Measurements from ENCODE around the gene IL32. TPM values are rescaled to one million over a fixed set of nuclear protein-coding genes. Genes with fewer than 3 reads are reported as not detected.

The IL32 gene
- total and polyA plus RNA-seq, 9 of the 15 experiments (the other 6 are each of a cell fraction or from before 2014, with no cell fraction given): 0.21 to 2.2 (median 0.37) TPM; not detected in 3

DNA sequence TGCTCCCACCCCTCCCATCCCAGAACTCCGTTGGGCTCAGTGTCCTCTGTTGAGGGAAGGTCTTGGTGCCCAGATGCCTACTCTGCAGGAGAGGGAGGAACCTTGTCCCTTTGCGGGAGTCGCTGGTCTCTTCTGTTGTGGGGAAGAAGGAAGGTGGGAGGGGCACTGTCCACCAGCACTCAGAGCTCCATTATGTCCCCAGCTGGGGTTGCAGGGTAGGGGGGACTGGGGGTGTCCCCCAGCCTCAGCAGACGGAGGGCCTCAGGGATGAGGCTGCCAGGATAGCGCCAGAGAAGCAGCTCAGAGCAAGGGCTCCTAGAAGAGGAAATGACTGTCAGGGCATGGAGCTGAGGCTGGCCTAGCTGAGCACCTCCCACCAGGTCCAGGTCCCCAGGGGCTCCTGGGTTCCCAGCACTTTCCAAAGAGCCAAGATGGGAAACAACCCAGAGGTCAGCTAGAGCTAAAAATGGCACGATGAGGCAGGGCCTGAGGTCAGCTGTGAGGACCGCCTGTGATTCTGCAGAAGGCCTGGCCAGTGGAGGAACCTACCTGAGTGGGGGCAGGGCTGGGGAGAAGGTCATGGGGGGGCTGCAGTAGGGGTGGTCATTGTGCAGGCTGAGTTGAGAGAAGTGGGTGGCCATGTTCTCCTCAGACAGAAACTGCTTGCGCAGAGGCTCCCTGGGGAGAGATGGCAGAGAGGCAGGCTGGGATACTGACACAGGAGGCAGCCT lies 42.6 kb upstream of the IL32 start (continued):
- TF ChIP-seq STAT5B (CRISPR knock-in tag; IDR thresholded peaks at IDR 0.05) (no peak), FOXA3 (CRISPR knock-in tag; conservative IDR thresholded peaks at IDR 0.05 in 1 of 2, IDR thresholded peaks at IDR 0.05 in 1 of 2) (no peak), ZNF766 (CRISPR knock-in tag; conservative IDR thresholded peaks at IDR 0.05) (no peak), YY1 (IDR thresholded peaks at IDR 0.05; ENCODE audit: borderline replicate concordance in 1 of 3, control insufficient read depth in 1 of 3, extremely low read depth in 1 of 3, insufficient read depth in 3 of 3, insufficient read length in 1 of 3, insufficient replicate concordance in 2 of 3, low read depth in 1 of 3, low read length in 2 of 3) (peak in 1 of 3 experiments; percentile 7), CHD4 (IDR thresholded peaks at IDR 0.05; ENCODE audit: insufficient read depth, insufficient replicate concordance, low read depth, low read length, poor library complexity, severe bottlenecking) (no peak), CREM (IDR thresholded peaks at IDR 0.05; ENCODE audit: low read depth) (no peak), NCOR1 (IDR thresholded peaks at IDR 0.05) (0 out of 2 replicates have a peak, but pooled peaks have one; percentile 2), ESRRA (IDR thresholded peaks at IDR 0.05; ENCODE audit: borderline replicate concordance, low read depth) (no peak), CTBP1 (IDR thresholded peaks at IDR 0.05; ENCODE audit: borderline replicate concordance) (no peak), FIP1L1 (IDR thresholded peaks at IDR 0.05; ENCODE audit: low read depth, low read length, poor library complexity, severe bottlenecking) (no peak), ETV5 (CRISPR knock-in tag; IDR thresholded peaks at IDR 0.05; ENCODE audit: low read depth) (0 out of 2 replicates have a peak, but pooled peaks have one; percentile 11), SP2 (IDR thresholded peaks at IDR 0.05; ENCODE audit: extremely low read depth, low read depth, low read length, poor library complexity, severe bottlenecking) (no peak), ZNF384 (IDR thresholded peaks at IDR 0.05; ENCODE audit: low read depth, low read length) (no peak), ZNF224 (CRISPR knock-in tag; IDR thresholded peaks at IDR 0.05) (no peak)
- TF ChIP-seq, protein P1, sequence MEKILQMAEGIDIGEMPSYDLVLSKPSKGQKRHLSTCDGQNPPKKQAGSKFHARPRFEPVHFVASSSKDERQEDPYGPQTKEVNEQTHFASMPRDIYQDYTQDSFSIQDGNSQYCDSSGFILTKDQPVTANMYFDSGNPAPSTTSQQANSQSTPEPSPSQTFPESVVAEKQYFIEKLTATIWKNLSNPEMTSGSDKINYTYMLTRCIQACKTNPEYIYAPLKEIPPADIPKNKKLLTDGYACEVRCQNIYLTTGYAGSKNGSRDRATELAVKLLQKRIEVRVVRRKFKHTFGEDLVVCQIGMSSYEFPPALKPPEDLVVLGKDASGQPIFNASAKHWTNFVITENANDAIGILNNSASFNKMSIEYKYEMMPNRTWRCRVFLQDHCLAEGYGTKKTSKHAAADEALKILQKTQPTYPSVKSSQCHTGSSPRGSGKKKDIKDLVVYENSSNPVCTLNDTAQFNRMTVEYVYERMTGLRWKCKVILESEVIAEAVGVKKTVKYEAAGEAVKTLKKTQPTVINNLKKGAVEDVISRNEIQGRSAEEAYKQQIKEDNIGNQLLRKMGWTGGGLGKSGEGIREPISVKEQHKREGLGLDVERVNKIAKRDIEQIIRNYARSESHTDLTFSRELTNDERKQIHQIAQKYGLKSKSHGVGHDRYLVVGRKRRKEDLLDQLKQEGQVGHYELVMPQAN (IDR thresholded peaks at IDR 0.05; ENCODE audit: borderline replicate concordance): no peak
- TF ChIP-seq, protein P2, sequence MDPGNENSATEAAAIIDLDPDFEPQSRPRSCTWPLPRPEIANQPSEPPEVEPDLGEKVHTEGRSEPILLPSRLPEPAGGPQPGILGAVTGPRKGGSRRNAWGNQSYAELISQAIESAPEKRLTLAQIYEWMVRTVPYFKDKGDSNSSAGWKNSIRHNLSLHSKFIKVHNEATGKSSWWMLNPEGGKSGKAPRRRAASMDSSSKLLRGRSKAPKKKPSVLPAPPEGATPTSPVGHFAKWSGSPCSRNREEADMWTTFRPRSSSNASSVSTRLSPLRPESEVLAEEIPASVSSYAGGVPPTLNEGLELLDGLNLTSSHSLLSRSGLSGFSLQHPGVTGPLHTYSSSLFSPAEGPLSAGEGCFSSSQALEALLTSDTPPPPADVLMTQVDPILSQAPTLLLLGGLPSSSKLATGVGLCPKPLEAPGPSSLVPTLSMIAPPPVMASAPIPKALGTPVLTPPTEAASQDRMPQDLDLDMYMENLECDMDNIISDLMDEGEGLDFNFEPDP (CRISPR knock-in tag; IDR thresholded peaks at IDR 0.05): no peak
